GM23338 (cell line): ENCODE results near the gene CHN1. TPM values are rescaled to one million over a fixed set of nuclear protein-coding genes. Genes with fewer than 3 reads are reported as not detected.

Experiments used
- ATAC-seq: fragments of 200-7000 bp; cut with Tn5 transposase; 3 replicates; pipeline ENCODE4 v1.9.1; 2020
- DNase-seq: peaks from one replicate; pipeline ENCODE4 v3.0.0-alpha.2; 2015; ENCODE audit warnings: low spot score
- H2AFZ ChIP-seq: fragments of 200-600 bp; sonication (generic); 2 replicates; pipeline ENCODE4 v1.8.0; 2016; ENCODE audit warnings: antibody characterized with exemption, mild to moderate bottlenecking, moderate library complexity
- H3F3A ChIP-seq: fragments of 200-600 bp; sonication (generic); replicated peaks from 2 replicates; pipeline ENCODE4 v1.8.0; 2017; ENCODE audit warnings: antibody characterized with exemption, mixed run types, low read depth
- H3K27ac ChIP-seq: fragments of 200-600 bp; sonication (generic); 2 replicates; pipeline ENCODE4 v1.6.1; 2016; ENCODE audit warnings: low read depth
- H3K27me3 ChIP-seq: fragments of 200-600 bp; sonication (generic); 2 replicates; pipeline ENCODE4 v1.8.0; 2016; ENCODE audit warnings: mild to moderate bottlenecking, mixed run types, moderate library complexity; ENCODE audit not compliant: insufficient read depth
- H3K36me3 ChIP-seq: fragments of 200-600 bp; sonication (generic); 2 replicates; pipeline ENCODE4 v1.8.0; 2016; ENCODE audit warnings: mild to moderate bottlenecking; ENCODE audit not compliant: insufficient read depth
- H3K4me1 ChIP-seq: fragments of 200-600 bp; sonication (generic); 2 replicates; pipeline ENCODE4 v1.8.0; 2016; ENCODE audit warnings: mild to moderate bottlenecking, moderate library complexity; ENCODE audit not compliant: insufficient read depth
- H3K4me2 ChIP-seq: fragments of 200-600 bp; sonication (generic); 2 replicates; pipeline ENCODE4 v1.7.1; 2017; ENCODE audit warnings: mixed run types
- H3K4me3 ChIP-seq: fragments of 200-600 bp; sonication (generic); 2 replicates; pipeline ENCODE4 v1.6.1; 2016; ENCODE audit warnings: mixed run types
- H3K79me2 ChIP-seq: fragments of 200-600 bp; sonication (generic); replicated peaks from 2 replicates; pipeline ENCODE4 v1.8.0; 2017; ENCODE audit warnings: mild to moderate bottlenecking; ENCODE audit not compliant: insufficient read depth
- H3K9me2 ChIP-seq: fragments of 200-600 bp; sonication (generic); 2 replicates; pipeline ENCODE4 v1.8.0; 2017; ENCODE audit not compliant: insufficient read depth
- H4K20me1 ChIP-seq: fragments of 200-600 bp; sonication (generic); replicated peaks from 2 replicates; pipeline ENCODE4 v1.8.0; 2017; ENCODE audit warnings: mild to moderate bottlenecking; ENCODE audit not compliant: insufficient read depth
- H3K27ac Mint-ChIP-seq: 2 replicates; pipeline ENCODE4 v1.8.0; 2020; ENCODE audit warnings: inconsistent platforms, mild to moderate bottlenecking, moderate library complexity, mixed read lengths
- H3K27me3 Mint-ChIP-seq: 3 replicates; pipeline ENCODE4 v1.8.0; 2022; ENCODE audit warnings: low read depth, mild to moderate bottlenecking, moderate library complexity, mixed read lengths, inconsistent platforms; ENCODE audit not compliant: insufficient read depth, poor library complexity
- H3K36me3 Mint-ChIP-seq: 3 replicates; pipeline ENCODE4 v1.8.0; 2021; ENCODE audit warnings: low read depth, mild to moderate bottlenecking, inconsistent platforms, moderate library complexity, mixed read lengths
- H3K4me1 Mint-ChIP-seq: 3 replicates; pipeline ENCODE4 v1.8.0; 2020; ENCODE audit warnings: mild to moderate bottlenecking, inconsistent platforms, mixed read lengths
- H3K4me3 Mint-ChIP-seq: 3 replicates; pipeline ENCODE4 v1.8.0; 2021; ENCODE audit warnings: moderate library complexity, mild to moderate bottlenecking, inconsistent platforms, mixed read lengths
- H3K9me3 Mint-ChIP-seq: 3 replicates; pipeline ENCODE4 v1.8.0; 2020; ENCODE audit warnings: moderate library complexity, mild to moderate bottlenecking, inconsistent platforms, mixed read lengths
- CREB1 ChIP-seq: fragments of 250-450 bp; sonication (Bioruptor Pico); IDR thresholded peaks from 2 replicates; pipeline ENCODE4 v1.5.0; 2020; ENCODE audit warnings: low read depth, mild to moderate bottlenecking, moderate library complexity
- CTCF ChIP-seq, 2 experiments: fragments of 200-600 bp in 1 of 2; sonication (generic) in 1 of 2; conservative IDR thresholded peaks; 2 replicates each; pipeline versions ENCODE4 v1.5.1 to v1.6.1; 2016 to 2017; ENCODE audit warnings: antibody characterized with exemption in 2 of 2, low read depth in 2 of 2, mild to moderate bottlenecking in 2 of 2, moderate library complexity in 1 of 2
- NANOG ChIP-seq: IDR thresholded peaks from 2 replicates; pipeline ENCODE4 v1.6.1; 2016; ENCODE audit warnings: antibody characterized with exemption, borderline replicate concordance
- REST ChIP-seq: IDR thresholded peaks from one replicate; pipeline ENCODE4 v1.6.1; 2018; ENCODE audit warnings: antibody characterized with exemption; ENCODE audit not compliant: unreplicated experiment
- STAT1 ChIP-seq: IDR thresholded peaks from one replicate; pipeline ENCODE4 v1.6.1; 2016; ENCODE audit warnings: antibody characterized with exemption; ENCODE audit not compliant: unreplicated experiment
- ZNF331 ChIP-seq: fragments of 250-450 bp; sonication (Bioruptor Pico); IDR thresholded peaks from 2 replicates; pipeline ENCODE4 v1.5.0; 2020; ENCODE audit warnings: low read depth, mild to moderate bottlenecking, moderate library complexity
- ZNF462 ChIP-seq: fragments of 250-450 bp; sonication (Bioruptor Pico); IDR thresholded peaks from 2 replicates; pipeline ENCODE4 v1.5.0; 2020; ENCODE audit warnings: mild to moderate bottlenecking, moderate library complexity
- polyA plus RNA-seq: library from polyadenylated mRNA; unstranded; fragments of >200 nt; fragmentation: Nextera tagmentation; extraction: Ambion mirVana; gene quantifications from 2 replicates; pipeline ENCODE4 v1.2.1, GENCODE V29; 2016
- total RNA-seq: library from RNA; depleted of rRNA; stranded (reverse); fragments of >200 nt; shearing (Covaris generic); gene quantifications from 2 replicates; pipeline ENCODE4 v1.2.3, GENCODE V29; 2014

The CHN1 gene
- total and polyA plus RNA-seq, 2 experiments from 2014 or later, result 28.1 to 36.5 TPM

- no peak for TF ChIP-seq CREB1 (CRISPR knock-in tag)
- TF ChIP-seq ZNF331 (CRISPR knock-in tag), result no peak
- no peak for TF ChIP-seq STAT1
- no peak for TF ChIP-seq REST
- TF ChIP-seq CTCF (conservative IDR thresholded peaks at IDR 0.05; ENCODE audit: low read depth in 2 of 2), result no peak
- TF ChIP-seq NANOG, result no peak
These were observed 252.0 kb downstream of the CHN1 start (continued) for GRCh38 chr2:174753038-174753633.

GRCh38 chr2:174752403-174753037 lies 252.7 kb downstream of the CHN1 start:
- DNase-seq, result no peak
- no peaks in the 10 kb centered on the region for H3K27me3 ChIP-seq
- Mint-ChIP-seq H3K9me3 (no peaks in the 10 kb centered on the region), H3K4me1 (peaks cover 22% of the 10 kb centered on the region), H3K27ac (no peak overlapping the region), H3K36me3 (no peaks in the 10 kb centered on the region), H3K27me3 (peaks cover 6% of the 10 kb centered on the region), H3K4me3 (no peak overlapping the region)
- H3K4me3 ChIP-seq, result no peak overlapping the region
- H3F3A ChIP-seq, result no peaks in the 10 kb centered on the region
- no peaks in the 10 kb centered on the region for H3K79me2 ChIP-seq
- no peak overlapping the region for H3K4me2 ChIP-seq
- ATAC-seq, result no peak
- H3K4me1 ChIP-seq, result peaks cover 16% of the 10 kb centered on the region
- H3K9me2 ChIP-seq, result peaks cover 3% of the 10 kb centered on the region; the same call in 1 of the 2 replicates
- no peak overlapping the region for H2AFZ ChIP-seq
- H3K36me3 ChIP-seq, result no peaks in the 10 kb centered on the region
- H4K20me1 ChIP-seq, result no peaks in the 10 kb centered on the region
- no peak overlapping the region for H3K27ac ChIP-seq
- TF ChIP-seq REST (no peak), ZNF331 (CRISPR knock-in tag) (no peak), CREB1 (CRISPR knock-in tag) (no peak), ZNF462 (CRISPR knock-in tag) (no peak)
